Erythroblast (primary cell): ENCODE results near the gene BAD.

Experiments used
- GATA1 ChIP-seq: IDR thresholded peaks from 2 replicates; pipeline ENCODE4 v1.6.1; 2011; ENCODE audit warnings: low read depth, mild to moderate bottlenecking, control low read depth, low read length, moderate library complexity
- POLR2A ChIP-seq: IDR thresholded peaks from 2 replicates; pipeline ENCODE4 v1.6.1; 2011; ENCODE audit warnings: mild to moderate bottlenecking, low read length

- TF ChIP-seq POLR2A (peak; percentile 54), GATA1 (no peak)
Measured at GRCh38 chr11:64245797-64246620, 38.5 kb downstream of the BAD start.
